GM23338 (cell line): ENCODE results near the gene GRAMD1B.

ENCODE experiments used
- CTCF ChIP-seq, 2 experiments: fragments of 200-600 bp in 1 of 2; sonication (generic) in 1 of 2; conservative IDR thresholded peaks; 2 replicates each; pipeline versions ENCODE4 v1.5.1 to v1.6.1; 2016 to 2017; ENCODE audit warnings: antibody characterized with exemption in 2 of 2, low read depth in 2 of 2, mild to moderate bottlenecking in 2 of 2, moderate library complexity in 1 of 2
- EZH2phosphoT487 ChIP-seq: fragments of 200-600 bp; sonication (generic); IDR thresholded peaks from one replicate; pipeline ENCODE4 v1.8.1; 2018; ENCODE audit warnings: antibody characterized with exemption; ENCODE audit not compliant: unreplicated experiment
- POLR2AphosphoS5 ChIP-seq: IDR thresholded peaks from 2 replicates; pipeline ENCODE4 v1.6.1; 2016; ENCODE audit warnings: antibody characterized with exemption, low read depth
- STAT1 ChIP-seq: IDR thresholded peaks from one replicate; pipeline ENCODE4 v1.6.1; 2016; ENCODE audit warnings: antibody characterized with exemption; ENCODE audit not compliant: unreplicated experiment
- TF ChIP-seq, protein P1 (sequence below): IDR thresholded peaks from one replicate; pipeline ENCODE4 v1.6.1; 2018; ENCODE audit warnings: antibody characterized with exemption; ENCODE audit not compliant: unreplicated experiment

GRCh38 chr11:123494195-123495050 lies 64.4 kb downstream of the GRAMD1B start:
- no peak for TF ChIP-seq CTCF (conservative IDR thresholded peaks at IDR 0.05; ENCODE audit: low read depth in 2 of 2)
- TF ChIP-seq EZH2phosphoT487: no peak
- TF ChIP-seq, protein P1, sequence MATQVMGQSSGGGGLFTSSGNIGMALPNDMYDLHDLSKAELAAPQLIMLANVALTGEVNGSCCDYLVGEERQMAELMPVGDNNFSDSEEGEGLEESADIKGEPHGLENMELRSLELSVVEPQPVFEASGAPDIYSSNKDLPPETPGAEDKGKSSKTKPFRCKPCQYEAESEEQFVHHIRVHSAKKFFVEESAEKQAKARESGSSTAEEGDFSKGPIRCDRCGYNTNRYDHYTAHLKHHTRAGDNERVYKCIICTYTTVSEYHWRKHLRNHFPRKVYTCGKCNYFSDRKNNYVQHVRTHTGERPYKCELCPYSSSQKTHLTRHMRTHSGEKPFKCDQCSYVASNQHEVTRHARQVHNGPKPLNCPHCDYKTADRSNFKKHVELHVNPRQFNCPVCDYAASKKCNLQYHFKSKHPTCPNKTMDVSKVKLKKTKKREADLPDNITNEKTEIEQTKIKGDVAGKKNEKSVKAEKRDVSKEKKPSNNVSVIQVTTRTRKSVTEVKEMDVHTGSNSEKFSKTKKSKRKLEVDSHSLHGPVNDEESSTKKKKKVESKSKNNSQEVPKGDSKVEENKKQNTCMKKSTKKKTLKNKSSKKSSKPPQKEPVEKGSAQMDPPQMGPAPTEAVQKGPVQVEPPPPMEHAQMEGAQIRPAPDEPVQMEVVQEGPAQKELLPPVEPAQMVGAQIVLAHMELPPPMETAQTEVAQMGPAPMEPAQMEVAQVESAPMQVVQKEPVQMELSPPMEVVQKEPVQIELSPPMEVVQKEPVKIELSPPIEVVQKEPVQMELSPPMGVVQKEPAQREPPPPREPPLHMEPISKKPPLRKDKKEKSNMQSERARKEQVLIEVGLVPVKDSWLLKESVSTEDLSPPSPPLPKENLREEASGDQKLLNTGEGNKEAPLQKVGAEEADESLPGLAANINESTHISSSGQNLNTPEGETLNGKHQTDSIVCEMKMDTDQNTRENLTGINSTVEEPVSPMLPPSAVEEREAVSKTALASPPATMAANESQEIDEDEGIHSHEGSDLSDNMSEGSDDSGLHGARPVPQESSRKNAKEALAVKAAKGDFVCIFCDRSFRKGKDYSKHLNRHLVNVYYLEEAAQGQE: no peak
- TF ChIP-seq POLR2AphosphoS5: no peak
- no peak for TF ChIP-seq STAT1
